Activated CD8-positive, alpha-beta memory T cell treated with anti-CD3 and anti-CD28 coated beads for 36 hours (primary cell): ENCODE data around the gene SHANK1. TPM values are rescaled to one million over a fixed set of nuclear protein-coding genes. Genes with fewer than 3 reads are reported as not detected.
"Not testable (repeated sequence)": the region's sequence is repeated elsewhere in the genome, so short reads cannot be mapped to it uniquely, and the experiment has no call there.

Experiments
- CTCF ChIA-PET: fragments of 350-600 bp; sonication (Branson Sonifier 250); formaldehyde crosslinking; loops from one replicate; lab custom pipeline; 2021; ENCODE audit warnings: antibody characterized with exemption; lab: Charles Lee
- POLR2A ChIA-PET: fragments of 350-600 bp; sonication (Branson Sonifier 250); formaldehyde crosslinking; loops from one replicate; lab custom pipeline; 2021; ENCODE audit warnings: antibody characterized with exemption; lab: Charles Lee
- total RNA-seq, 2 experiments: library from RNA; stranded (reverse); gene quantifications; one replicate each; pipeline ENCODE4 v1.2.3, GENCODE V29; 2021

The SHANK1 gene
- total RNA-seq, 2 experiments from 2014 or later, result not detected

- CTCF ChIA-PET, result interaction anchor here (0.7 kb wide), 1 partner anchor 20 kb away, joined by 6 read pairs; no protein-coding TSS in a partner anchor
- POLR2A ChIA-PET, result no interaction called here
Observed at GRCh38 chr19:50626795-50627194, 92.8 kb downstream of the SHANK1 start.

DNA sequence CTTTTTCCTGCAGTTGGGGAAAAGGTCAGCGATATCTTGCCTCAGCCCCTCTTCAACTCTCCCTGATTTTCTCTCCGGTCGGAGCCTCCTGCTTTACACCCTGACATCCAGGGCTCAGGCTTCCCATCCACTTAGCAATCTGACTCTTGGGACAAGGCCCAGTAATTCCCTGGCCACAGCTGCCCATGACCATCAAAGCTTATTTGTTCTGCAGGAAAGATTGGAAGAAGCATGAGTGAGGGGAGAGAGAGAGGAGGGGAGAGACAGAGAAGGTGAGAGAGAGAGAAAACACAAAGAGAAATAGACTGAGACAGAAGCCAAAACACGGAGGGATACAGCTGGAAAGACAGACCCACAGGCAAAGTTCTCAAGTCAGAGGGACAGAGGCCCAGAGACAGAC, 93.6 kb downstream of the SHANK1 start:
- POLR2A ChIA-PET, result no interaction called here
- CTCF ChIA-PET, result no interaction called here

DNA sequence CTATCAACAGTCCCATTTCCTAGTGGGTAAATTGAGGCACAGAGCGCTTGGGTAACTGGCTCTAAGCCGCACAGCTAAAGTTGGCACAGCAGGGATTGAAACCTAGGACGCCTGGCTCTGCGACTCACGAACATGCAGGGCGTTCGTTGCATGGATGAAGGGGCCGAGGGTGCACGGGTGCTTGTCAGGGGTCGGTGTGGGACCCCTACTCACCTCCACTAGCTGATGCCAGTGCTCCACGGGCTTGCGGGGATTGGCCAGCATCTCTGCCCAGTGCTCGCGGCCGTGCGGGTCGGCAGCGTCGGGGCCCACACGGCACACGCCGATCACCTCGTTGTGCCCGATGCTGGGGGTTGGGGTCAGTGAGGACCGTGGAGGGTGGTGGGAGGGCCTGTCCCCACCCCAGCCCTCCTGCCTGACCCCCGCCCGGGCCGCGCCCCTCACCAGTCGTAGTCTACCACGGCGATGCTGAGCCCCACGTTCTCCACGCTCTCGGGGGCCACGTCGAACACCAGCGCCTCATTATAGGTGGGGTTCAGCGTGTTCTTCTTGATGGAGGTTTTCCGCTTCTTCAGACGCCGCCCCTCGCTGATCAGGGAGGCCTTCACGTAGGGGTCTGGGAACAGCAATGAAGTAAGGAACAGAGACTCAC, 94.5 kb downstream of the SHANK1 start:
- CTCF ChIA-PET, result no interaction called here
- POLR2A ChIA-PET, result no interaction called here

- CTCF ChIA-PET, POLR2A ChIA-PET: not testable (repeated sequence)
Observed at GRCh38 chr19:50620394-50620906, 99.2 kb downstream of the SHANK1 start.

- CTCF ChIA-PET, POLR2A ChIA-PET: not testable (repeated sequence)
Observed at GRCh38 chr19:50619184-50619583, 100.4 kb downstream of the SHANK1 start.

DNA sequence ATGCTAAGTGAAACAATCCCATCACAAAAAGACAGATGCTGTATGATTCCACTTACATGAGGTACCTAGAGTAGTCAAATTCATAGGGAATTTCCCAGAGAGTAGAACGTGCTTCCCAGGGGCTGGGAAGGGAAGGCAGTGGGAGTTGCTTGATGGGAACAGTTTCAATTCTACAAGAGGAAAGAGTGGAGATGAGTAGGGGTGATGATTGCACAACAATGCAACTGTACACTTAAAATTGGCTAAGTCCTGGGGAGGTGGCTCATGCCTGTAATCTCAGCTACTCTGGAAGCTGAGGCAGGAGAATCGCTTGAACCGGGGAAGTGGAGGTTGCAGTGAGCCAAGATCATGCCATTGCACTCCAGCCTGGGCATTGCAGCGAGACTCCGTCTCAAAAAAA, 101.2 kb downstream of the SHANK1 start:
- CTCF ChIA-PET, POLR2A ChIA-PET: not testable (repeated sequence)

DNA sequence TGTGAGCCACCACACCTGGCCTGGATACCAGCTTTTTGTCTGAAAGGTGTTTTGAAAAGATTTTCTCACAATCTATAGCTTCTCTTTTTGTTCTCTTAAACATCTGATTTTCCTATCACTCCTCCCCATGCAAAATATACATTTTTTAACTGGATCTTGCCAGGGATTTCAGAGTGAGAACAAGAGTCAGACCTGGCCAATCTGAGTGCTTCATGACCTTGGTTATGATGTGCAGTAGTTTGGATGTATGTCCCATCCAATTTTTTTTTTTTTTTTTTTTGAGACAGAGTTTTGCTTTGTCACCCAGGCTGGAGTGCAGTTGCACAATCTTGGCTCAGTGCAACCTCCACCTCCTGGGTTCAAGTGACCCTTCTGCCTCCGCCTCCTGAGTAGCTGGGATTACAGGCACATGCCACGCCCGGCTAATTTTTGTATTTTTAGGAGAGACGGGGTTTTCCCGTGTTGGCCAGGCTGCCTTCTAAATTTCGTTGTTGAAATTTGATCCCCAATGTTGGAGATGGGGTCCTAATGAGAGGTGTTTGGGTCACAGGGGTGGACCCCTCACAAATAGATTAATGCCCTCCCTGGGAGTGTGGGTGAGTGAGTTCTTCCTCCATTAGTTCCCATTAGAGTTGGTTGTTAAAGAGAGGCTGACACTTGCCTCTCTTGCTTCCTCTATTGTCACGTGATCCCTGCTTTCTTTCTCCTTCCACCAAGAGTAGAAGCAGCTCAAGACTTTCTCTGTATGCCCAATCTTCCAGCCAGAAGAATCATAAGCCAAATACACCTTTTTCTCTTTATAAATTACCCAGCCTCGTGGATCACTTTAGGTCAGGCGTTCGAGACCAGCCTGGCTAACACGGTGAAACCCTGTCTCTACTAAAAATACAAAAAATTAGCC, 106.8 kb downstream of the SHANK1 start:
- POLR2A ChIA-PET, CTCF ChIA-PET: not testable (repeated sequence)

Other genes with a start within 250 kb of the SHANK1 start
- gene EMC10, start 243.3 kb downstream of the SHANK1 start, total RNA-seq, result 10 to 100 TPM; 65.0 to 67.0 TPM
- gene GARIN5A, start 243.0 kb downstream of the SHANK1 start, total RNA-seq, result under 1 TPM; 0.34 to 0.69 TPM
- 10 to 100 TPM; 40.0 to 44.8 TPM for gene JOSD2, start 208.6 kb downstream of the SHANK1 start, total RNA-seq
- gene ASPDH, start 205.9 kb downstream of the SHANK1 start, total RNA-seq, result not detected
- not detected for gene LRRC4B, start 151.4 kb downstream of the SHANK1 start, total RNA-seq
- gene SYT3, start 79.9 kb downstream of the SHANK1 start, total RNA-seq, result under 1 TPM; 0.11 to 0.50 TPM
- gene C19orf81, start 70.4 kb downstream of the SHANK1 start, total RNA-seq, result under 1 TPM; 0.44 to 0.67 TPM
- under 1 TPM; 0.63 to 0.70 TPM for gene CLEC11A, start 3.6 kb upstream of the SHANK1 start, total RNA-seq
- gene GPR32, start 50.7 kb upstream of the SHANK1 start, total RNA-seq, result not detected
- gene ACP4, start 70.6 kb upstream of the SHANK1 start, total RNA-seq, result not detected
- under 1 TPM in 1 of 2 experiments, not detected in 1; 0.29 TPM for gene KLK1, start 104.0 kb upstream of the SHANK1 start, total RNA-seq
- gene KLK15, start 113.8 kb upstream of the SHANK1 start, total RNA-seq, result not detected
- not detected for gene KLK3, start 135.1 kb upstream of the SHANK1 start, total RNA-seq
- not detected for gene KLK2, start 153.6 kb upstream of the SHANK1 start, total RNA-seq
- not detected for gene KLK4, start 191.6 kb upstream of the SHANK1 start, total RNA-seq
- gene KLK5, start 233.2 kb upstream of the SHANK1 start, total RNA-seq, result not detected
- not detected for gene KLK6, start 249.8 kb upstream of the SHANK1 start, total RNA-seq